GM18858 (cell line): ENCODE data around the gene DENND2C.

Source experiments
- ATAC-seq: cut with Tn5 transposase; IDR thresholded peaks from one replicate; pipeline ENCODE4 v1.9.1; 2021; ENCODE audit not compliant: unreplicated experiment

The DENND2C gene

GRCh38 chr1:114688526-114688925, 18.7 kb upstream of the DENND2C start:
- ATAC-seq = no peak

- no peak for ATAC-seq
Observed at GRCh38 chr1:114685851-114686250, 16.0 kb upstream of the DENND2C start.

GRCh38 chr1:114677691-114678090, 7.8 kb upstream of the DENND2C start:
- no peak for ATAC-seq

- no peak for ATAC-seq
Observed at GRCh38 chr1:114676115-114676514, 6.3 kb upstream of the DENND2C start.

- no peak for ATAC-seq
Observed at GRCh38 chr1:114671939-114672275, 2.1 kb upstream of the DENND2C start.

GRCh38 chr1:114671011-114671938, 1.4 kb upstream of the DENND2C start:
- no peak for ATAC-seq

GRCh38 chr1:114670083-114671010, 498 bp upstream of the DENND2C start:
- ATAC-seq = peak; percentile 90

GRCh38 chr1:114668784-114669561, 876 bp downstream of the DENND2C start:
- no peak for ATAC-seq

- ATAC-seq = no peak
Observed at GRCh38 chr1:114668373-114668772, 1.5 kb downstream of the DENND2C start.

- ATAC-seq = no peak
Observed at GRCh38 chr1:114666954-114667353, 2.9 kb downstream of the DENND2C start.

GRCh38 chr1:114660238-114660637, 9.6 kb downstream of the DENND2C start:
- no peak for ATAC-seq

GRCh38 chr1:114651893-114652292, 18.0 kb downstream of the DENND2C start:
- ATAC-seq = no peak

GRCh38 chr1:114648503-114648902, 21.3 kb downstream of the DENND2C start:
- ATAC-seq = no peak

- no peak for ATAC-seq
Observed at GRCh38 chr1:114641377-114641776, 28.5 kb downstream of the DENND2C start.

- no peak for ATAC-seq
Observed at GRCh38 chr1:114638910-114639309, 30.9 kb downstream of the DENND2C start.

GRCh38 chr1:114632427-114632826, 37.4 kb downstream of the DENND2C start:
- no peak for ATAC-seq

- no peak for ATAC-seq
Observed at GRCh38 chr1:114627107-114627506, 42.7 kb downstream of the DENND2C start.

- ATAC-seq = no peak
Observed at GRCh38 chr1:114623364-114623763, 46.5 kb downstream of the DENND2C start.

GRCh38 chr1:114620419-114620818, 49.4 kb downstream of the DENND2C start:
- ATAC-seq = no peak

- no peak for ATAC-seq
Observed at GRCh38 chr1:114618606-114619005, 51.2 kb downstream of the DENND2C start.
